ENCODE results near the gene PEG3. TPM values are rescaled to one million over a fixed set of nuclear protein-coding genes. Genes with fewer than 3 reads are reported as not detected.

The PEG3 gene
- total and polyA plus RNA-seq, 2 experiments from 2014 or later, result not detected

DNA sequence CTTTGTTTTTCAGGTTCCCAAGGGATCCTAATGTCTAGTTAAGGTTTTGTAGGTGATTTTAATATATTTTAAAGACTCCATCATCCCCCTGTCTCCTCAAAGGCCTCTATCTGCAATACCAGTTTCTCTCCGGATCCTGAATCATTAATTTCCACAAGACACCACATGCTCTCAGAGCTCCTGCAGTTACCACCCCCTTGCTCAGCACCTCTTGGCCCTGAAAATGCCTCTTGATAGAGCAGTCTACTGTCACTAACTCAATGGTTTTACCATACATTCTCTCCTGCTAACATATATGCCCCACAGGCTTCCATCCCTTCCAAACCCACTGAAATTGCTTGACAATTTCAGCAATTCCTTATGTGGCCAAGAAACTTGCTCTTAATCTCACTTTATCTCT lies 1.9 kb upstream of the PEG3 start:
- no peak overlapping the region for H3K27ac Mint-ChIP-seq
- DNase-seq (ENCODE audit: low spot score) (no peak), ATAC-seq (no peak)
- peaks cover 2% of the 10 kb centered on the region for H3K27me3 Mint-ChIP-seq (ENCODE audit: insufficient read depth, low read depth, poor library complexity)
- no peak overlapping the region for H3K27ac ChIP-seq (ENCODE audit: low read depth)
- H3K4me1 ChIP-seq (ENCODE audit: insufficient read depth), result no peaks in the 10 kb centered on the region
- H3K4me3 Mint-ChIP-seq, result no peak overlapping the region
- no peaks in the 10 kb centered on the region for H4K20me1 ChIP-seq (replicated peaks; ENCODE audit: insufficient read depth)
- H3K36me3 Mint-ChIP-seq (ENCODE audit: low read depth), result peaks cover 30% of the 10 kb centered on the region
- H3K79me2 ChIP-seq (replicated peaks; ENCODE audit: insufficient read depth), result no peaks in the 10 kb centered on the region
- H3F3A ChIP-seq (replicated peaks; ENCODE audit: low read depth), result no peaks in the 10 kb centered on the region
- H2AFZ ChIP-seq, result no peak overlapping the region
- no peak overlapping the region for H3K4me3 ChIP-seq
- H3K4me1 Mint-ChIP-seq, result no peaks in the 10 kb centered on the region
- H3K9me3 Mint-ChIP-seq, result peaks cover 48% of the 10 kb centered on the region
- peaks cover 6% of the 10 kb centered on the region; the same call in 1 of the 2 replicates for H3K36me3 ChIP-seq (ENCODE audit: insufficient read depth)
- no peaks in the 10 kb centered on the region for H3K9me2 ChIP-seq (ENCODE audit: insufficient read depth)
- no peaks in the 10 kb centered on the region for H3K27me3 ChIP-seq (ENCODE audit: insufficient read depth)
- no peak overlapping the region for H3K4me2 ChIP-seq
- TF ChIP-seq, protein P1, sequence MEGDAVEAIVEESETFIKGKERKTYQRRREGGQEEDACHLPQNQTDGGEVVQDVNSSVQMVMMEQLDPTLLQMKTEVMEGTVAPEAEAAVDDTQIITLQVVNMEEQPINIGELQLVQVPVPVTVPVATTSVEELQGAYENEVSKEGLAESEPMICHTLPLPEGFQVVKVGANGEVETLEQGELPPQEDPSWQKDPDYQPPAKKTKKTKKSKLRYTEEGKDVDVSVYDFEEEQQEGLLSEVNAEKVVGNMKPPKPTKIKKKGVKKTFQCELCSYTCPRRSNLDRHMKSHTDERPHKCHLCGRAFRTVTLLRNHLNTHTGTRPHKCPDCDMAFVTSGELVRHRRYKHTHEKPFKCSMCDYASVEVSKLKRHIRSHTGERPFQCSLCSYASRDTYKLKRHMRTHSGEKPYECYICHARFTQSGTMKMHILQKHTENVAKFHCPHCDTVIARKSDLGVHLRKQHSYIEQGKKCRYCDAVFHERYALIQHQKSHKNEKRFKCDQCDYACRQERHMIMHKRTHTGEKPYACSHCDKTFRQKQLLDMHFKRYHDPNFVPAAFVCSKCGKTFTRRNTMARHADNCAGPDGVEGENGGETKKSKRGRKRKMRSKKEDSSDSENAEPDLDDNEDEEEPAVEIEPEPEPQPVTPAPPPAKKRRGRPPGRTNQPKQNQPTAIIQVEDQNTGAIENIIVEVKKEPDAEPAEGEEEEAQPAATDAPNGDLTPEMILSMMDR (conservative IDR thresholded peaks at IDR 0.05; ENCODE audit: low read depth in 2 of 2), result no peak
- TF ChIP-seq ZNF331 (CRISPR knock-in tag; IDR thresholded peaks at IDR 0.05; ENCODE audit: low read depth), result no peak
- TF ChIP-seq ZNF114 (CRISPR knock-in tag; IDR thresholded peaks at IDR 0.05), result no peak
- no peak for TF ChIP-seq STAT1 (IDR thresholded peaks at IDR 0.05; ENCODE audit: unreplicated experiment)
- no peak for TF ChIP-seq EZH2 (IDR thresholded peaks at IDR 0.05; ENCODE audit: low read depth, unreplicated experiment)
- TF ChIP-seq, protein P2, sequence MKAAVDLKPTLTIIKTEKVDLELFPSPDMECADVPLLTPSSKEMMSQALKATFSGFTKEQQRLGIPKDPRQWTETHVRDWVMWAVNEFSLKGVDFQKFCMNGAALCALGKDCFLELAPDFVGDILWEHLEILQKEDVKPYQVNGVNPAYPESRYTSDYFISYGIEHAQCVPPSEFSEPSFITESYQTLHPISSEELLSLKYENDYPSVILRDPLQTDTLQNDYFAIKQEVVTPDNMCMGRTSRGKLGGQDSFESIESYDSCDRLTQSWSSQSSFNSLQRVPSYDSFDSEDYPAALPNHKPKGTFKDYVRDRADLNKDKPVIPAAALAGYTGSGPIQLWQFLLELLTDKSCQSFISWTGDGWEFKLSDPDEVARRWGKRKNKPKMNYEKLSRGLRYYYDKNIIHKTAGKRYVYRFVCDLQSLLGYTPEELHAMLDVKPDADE (IDR thresholded peaks at IDR 0.05), result no peak
- TF ChIP-seq, protein P3, sequence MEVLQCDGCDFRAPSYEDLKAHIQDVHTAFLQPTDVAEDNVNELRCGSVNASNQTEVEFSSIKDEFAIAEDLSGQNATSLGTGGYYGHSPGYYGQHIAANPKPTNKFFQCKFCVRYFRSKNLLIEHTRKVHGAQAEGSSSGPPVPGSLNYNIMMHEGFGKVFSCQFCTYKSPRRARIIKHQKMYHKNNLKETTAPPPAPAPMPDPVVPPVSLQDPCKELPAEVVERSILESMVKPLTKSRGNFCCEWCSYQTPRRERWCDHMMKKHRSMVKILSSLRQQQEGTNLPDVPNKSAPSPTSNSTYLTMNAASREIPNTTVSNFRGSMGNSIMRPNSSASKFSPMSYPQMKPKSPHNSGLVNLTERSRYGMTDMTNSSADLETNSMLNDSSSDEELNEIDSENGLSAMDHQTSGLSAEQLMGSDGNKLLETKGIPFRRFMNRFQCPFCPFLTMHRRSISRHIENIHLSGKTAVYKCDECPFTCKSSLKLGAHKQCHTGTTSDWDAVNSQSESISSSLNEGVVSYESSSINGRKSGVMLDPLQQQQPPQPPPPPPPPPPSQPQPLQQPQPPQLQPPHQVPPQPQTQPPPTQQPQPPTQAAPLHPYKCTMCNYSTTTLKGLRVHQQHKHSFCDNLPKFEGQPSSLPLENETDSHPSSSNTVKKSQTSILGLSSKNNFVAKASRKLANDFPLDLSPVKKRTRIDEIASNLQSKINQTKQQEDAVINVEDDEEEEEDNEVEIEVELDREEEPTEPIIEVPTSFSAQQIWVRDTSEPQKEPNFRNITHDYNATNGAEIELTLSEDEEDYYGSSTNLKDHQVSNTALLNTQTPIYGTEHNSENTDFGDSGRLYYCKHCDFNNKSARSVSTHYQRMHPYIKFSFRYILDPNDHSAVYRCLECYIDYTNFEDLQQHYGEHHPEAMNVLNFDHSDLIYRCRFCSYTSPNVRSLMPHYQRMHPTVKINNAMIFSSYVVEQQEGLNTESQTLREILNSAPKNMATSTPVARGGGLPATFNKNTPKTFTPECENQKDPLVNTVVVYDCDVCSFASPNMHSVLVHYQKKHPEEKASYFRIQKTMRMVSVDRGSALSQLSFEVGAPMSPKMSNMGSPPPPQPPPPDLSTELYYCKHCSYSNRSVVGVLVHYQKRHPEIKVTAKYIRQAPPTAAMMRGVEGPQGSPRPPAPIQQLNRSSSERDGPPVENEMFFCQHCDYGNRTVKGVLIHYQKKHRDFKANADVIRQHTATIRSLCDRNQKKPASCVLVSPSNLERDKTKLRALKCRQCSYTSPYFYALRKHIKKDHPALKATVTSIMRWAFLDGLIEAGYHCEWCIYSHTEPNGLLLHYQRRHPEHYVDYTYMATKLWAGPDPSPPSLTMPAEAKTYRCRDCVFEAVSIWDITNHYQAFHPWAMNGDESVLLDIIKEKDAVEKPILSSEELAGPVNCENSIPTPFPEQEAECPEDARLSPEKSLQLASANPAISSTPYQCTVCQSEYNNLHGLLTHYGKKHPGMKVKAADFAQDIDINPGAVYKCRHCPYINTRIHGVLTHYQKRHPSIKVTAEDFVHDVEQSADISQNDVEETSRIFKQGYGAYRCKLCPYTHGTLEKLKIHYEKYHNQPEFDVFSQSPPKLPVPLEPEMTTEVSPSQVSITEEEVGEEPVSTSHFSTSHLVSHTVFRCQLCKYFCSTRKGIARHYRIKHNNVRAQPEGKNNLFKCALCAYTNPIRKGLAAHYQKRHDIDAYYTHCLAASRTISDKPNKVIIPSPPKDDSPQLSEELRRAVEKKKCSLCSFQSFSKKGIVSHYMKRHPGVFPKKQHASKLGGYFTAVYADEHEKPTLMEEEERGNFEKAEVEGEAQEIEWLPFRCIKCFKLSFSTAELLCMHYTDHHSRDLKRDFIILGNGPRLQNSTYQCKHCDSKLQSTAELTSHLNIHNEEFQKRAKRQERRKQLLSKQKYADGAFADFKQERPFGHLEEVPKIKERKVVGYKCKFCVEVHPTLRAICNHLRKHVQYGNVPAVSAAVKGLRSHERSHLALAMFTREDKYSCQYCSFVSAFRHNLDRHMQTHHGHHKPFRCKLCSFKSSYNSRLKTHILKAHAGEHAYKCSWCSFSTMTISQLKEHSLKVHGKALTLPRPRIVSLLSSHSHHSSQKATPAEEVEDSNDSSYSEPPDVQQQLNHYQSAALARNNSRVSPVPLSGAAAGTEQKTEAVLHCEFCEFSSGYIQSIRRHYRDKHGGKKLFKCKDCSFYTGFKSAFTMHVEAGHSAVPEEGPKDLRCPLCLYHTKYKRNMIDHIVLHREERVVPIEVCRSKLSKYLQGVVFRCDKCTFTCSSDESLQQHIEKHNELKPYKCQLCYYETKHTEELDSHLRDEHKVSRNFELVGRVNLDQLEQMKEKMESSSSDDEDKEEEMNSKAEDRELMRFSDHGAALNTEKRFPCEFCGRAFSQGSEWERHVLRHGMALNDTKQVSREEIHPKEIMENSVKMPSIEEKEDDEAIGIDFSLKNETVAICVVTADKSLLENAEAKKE (CRISPR knock-in tag; IDR thresholded peaks at IDR 0.05), result no peak
- TF ChIP-seq NANOG (IDR thresholded peaks at IDR 0.05; ENCODE audit: borderline replicate concordance), result no peak
